Measurements from ENCODE around the gene THTPA.
"Not testable (repeated sequence)": the region's sequence is repeated elsewhere in the genome, so short reads cannot be mapped to it uniquely, and the experiment has no call there.

The THTPA gene

GRCh38 chr14:23533652-23534435 is 22.2 kb upstream of the THTPA start:
- DNase-seq, result no peak

- DNase-seq, result no peak
These were observed 20.1 kb upstream of the THTPA start for GRCh38 chr14:23535943-23536342.

- no peak for DNase-seq
These were observed 19.6 kb upstream of the THTPA start for GRCh38 chr14:23536494-23536893.

- DNase-seq, result not testable (repeated sequence)
These were observed 19.2 kb upstream of the THTPA start for GRCh38 chr14:23536906-23537305.

GRCh38 chr14:23537351-23538049 is 18.6 kb upstream of the THTPA start:
- DNase-seq, result no peak

GRCh38 chr14:23538050-23538718 is 17.9 kb upstream of the THTPA start:
- no peak for DNase-seq

GRCh38 chr14:23538785-23539184 is 17.3 kb upstream of the THTPA start:
- no peak for DNase-seq

GRCh38 chr14:23539248-23540140 is 16.6 kb upstream of the THTPA start:
- DNase-seq, result peak; percentile 69

GRCh38 chr14:23540141-23540469 is 16.0 kb upstream of the THTPA start:
- DNase-seq, result no peak

GRCh38 chr14:23542261-23542660 is 13.8 kb upstream of the THTPA start:
- DNase-seq, result no peak

GRCh38 chr14:23543403-23543802 is 12.7 kb upstream of the THTPA start:
- DNase-seq, result no peak

GRCh38 chr14:23544511-23545447 is 11.3 kb upstream of the THTPA start:
- DNase-seq, result no peak

GRCh38 chr14:23545740-23546365 is 10.2 kb upstream of the THTPA start:
- DNase-seq, result no peak

- no peak for DNase-seq
These were observed 9.5 kb upstream of the THTPA start for GRCh38 chr14:23546450-23547035.

- no peak for DNase-seq
These were observed 8.1 kb upstream of the THTPA start for GRCh38 chr14:23547924-23548323.

- DNase-seq, result no peak
These were observed 7.4 kb upstream of the THTPA start for GRCh38 chr14:23548351-23549318.

- DNase-seq, result no peak
These were observed 5.8 kb upstream of the THTPA start for GRCh38 chr14:23550131-23550811.

- DNase-seq, result peak; percentile 10
These were observed 5.2 kb upstream of the THTPA start for GRCh38 chr14:23550812-23551265.
